ENCODE results near the gene MPRIP.
A peak's percentile ranks its signal among the peaks of the same experiment; 100 is the strongest.
"Not testable (repeated sequence)": the region's sequence is repeated elsewhere in the genome, so short reads cannot be mapped to it uniquely, and the experiment has no call there.

MPRIP gene

DNA sequence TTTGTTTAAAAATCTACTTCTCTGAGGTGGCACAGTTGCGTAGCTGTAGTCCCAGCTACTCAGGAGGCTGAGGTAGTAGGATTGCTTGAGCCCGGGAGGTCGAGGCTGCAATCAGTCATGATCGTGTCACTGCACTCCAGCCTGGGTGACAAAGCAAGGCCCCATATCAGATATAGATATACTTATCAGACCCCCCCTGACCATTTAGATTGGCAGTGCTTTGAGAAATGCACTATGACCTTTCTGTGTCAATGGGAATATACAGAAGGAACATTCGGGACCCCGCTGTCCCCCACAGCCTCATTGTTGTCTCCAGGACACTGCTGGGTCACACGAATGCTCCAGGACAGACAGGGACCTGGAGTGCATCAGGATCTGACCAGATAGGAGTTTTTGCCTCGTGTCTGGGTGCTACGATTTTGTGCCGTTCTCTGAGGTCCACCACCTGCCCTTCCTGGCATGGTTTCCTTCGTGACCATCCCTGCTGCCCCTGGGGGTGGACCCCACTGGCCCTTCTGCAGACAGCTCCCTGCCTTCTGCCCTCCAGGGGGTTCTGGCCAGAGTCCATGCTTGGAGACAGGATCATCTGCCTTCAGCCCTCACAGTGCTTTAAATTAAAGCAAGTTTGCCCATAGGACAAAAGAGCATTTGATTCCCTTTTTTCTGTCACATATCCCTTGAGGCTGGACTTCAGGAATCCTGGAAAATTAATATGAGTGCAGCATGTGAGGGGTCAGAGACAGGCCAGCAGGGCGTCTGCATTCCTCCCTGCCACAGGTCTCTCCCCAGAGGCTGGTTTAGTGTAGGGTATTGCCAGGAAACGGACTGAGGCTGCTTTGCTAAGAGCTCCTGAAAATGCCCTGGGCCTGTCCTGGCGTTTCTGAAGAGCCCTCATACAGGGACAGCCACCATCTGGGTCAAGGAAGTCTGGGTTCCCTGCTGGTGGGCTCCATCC, 144.6 kb downstream of the MPRIP start:
- no peak for DNase-seq (ENCODE audit: low spot score)

DNA sequence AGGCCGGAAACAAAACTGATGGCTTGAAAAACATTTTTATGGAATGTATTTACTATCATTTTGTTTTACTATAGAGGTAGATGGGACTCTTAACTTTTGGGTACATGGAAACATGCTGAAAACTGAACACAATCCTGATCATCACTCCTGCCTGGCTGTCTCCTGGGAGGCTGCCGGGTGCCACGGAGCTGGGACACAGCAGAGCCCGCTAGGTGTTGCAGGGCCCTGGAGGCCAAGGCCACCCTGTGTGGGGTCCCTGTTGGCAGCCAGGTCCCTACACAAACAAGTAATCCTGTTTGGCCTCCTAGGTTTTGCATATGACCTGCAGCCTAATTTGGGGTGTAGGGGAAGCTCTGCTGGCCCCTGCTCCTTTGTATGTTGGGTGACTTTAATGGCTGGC, 146.3 kb downstream of the MPRIP start:
- no peak for DNase-seq (ENCODE audit: low spot score)

DNA sequence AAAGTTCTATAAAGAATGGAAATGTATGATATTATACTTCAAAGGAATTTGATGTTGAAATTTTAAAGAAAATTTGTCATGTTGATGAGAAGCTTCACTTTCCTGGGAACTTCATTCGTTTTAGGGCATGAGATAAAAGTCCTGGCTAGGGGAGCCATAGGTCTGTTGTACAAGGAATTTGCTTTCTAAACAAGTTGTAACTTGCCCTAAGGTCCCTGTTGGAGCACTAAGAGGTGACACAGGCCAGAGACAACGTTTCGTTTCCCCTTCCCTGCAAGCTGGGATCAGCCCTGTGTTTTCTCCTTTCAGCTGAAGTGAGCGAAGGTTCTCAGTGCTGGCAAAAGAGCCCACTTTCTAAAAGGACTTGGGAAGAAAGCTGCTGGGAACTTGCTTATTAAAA, 147.3 kb downstream of the MPRIP start:
- DNase-seq (ENCODE audit: low spot score) = no peak

DNA sequence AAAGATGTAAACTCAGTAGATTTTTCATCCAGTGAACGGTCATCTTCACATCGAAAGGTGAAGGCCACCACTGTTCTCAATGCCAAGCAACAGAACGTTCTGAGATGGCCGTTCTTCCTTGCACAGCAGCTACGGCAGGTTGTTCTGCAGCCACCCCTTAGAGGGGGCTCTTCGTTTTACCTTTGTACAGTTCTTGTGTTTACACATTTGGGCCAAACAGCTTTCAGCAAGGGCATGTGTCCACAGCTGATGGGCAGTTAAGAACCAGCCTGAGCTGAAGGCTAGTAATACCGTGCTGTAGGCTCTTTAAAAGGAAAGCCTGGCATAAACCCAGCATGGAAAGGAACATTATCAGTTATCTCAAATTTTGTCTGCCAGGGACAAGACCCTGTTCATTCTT, 147.9 kb downstream of the MPRIP start:
- no peak for DNase-seq (ENCODE audit: low spot score)

DNA sequence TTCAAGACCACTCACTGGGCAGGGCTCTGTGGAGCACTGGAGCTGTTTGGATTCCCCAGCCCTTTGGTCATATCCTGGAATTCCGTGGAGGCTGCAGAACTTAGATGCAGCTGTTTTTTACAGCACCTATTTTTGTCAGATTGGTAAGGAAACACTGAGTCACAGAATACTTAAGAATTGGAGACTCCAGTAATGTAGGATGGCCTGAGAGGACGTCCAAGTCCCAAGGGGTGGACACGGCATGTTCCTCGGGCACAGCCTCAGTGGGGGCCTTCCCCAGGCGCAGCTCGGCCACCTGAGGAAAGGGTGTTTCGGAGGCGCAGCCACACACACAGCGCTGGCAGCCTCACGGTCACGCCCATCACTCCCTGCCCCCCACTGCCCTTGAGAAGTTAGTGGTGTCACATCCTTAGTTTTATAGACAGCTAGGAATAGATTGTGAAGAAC, 149.1 kb downstream of the MPRIP start:
- peak; percentile 88 for DNase-seq (ENCODE audit: low spot score)

DNA sequence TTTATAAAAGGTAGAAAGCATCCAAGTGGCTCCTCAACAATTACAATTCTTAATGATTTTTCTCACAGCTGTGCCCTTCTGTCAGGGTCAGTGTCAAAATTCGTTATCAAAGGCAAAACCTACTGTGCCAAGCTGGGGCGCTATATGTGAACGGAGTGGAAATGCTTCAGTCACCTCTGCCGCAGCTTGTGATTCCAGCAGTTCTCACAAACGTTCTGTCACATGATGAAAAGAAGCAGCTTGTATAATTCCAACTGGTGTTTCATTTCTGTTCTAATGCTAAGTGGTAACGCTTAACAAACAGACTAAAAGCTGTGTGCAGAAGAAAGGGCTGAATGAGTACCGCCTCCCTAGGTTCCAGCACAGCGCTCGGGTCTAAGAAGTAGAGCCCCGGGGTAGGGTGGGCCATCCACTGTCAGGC, 149.7 kb downstream of the MPRIP start:
- no peak for DNase-seq (ENCODE audit: low spot score)

DNA sequence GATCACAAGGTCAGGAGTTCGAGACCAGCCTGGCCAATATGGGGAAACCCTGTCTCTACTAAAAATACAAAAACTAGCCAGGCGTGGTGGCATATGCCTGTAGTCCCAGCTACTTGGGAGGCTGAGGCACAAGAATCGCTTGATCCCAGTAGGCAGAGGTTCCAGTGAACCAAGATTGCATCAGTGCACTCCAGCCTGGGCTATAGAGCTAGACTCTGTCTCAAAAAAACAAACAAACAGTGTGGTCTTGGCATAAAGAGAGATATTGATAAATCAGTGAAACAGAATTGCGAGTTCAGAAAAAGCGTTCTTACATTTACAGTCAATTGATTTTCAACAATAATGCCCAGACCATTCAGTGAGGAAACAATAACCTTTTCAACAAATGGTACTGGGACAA, 153.2 kb downstream of the MPRIP start:
- DNase-seq (ENCODE audit: low spot score) = not testable (repeated sequence)

DNA sequence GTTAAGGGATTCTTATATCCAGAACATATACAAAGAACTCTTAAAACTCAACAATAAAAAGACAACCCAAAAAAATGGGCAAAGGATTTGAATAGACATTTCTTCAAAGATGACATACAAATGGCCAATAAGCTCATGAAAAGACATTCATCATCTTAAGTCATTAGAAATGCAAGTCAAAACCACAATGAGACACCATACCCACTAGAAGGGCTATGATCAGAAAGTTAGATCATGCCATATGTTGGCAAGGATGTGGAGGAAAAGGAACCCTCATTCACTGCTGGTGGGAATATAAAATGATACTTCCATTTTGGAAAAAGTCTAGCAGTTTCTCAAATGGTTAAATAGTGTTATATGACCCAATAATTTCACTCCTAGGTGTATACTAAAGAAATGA, 154.5 kb downstream of the MPRIP start:
- DNase-seq (ENCODE audit: low spot score) = no peak

DNA sequence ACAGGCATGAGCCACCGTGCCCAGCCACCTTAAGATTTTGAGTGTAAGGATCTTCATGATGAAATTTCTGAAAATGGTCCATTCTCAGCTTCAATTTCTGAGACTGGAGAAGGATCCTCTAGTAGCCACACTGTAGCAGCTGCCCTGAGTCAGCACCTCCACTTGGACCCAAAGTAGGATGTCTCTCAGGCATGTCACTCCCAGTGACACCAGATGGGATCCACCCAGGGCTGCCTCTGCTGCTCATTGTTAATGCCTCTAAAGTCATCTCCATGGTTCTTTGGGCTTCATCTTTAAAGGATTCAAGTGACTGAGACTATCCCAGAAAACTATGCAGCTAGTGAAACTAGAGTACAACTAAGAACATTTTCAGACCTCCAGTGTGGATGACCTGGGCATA, 156.0 kb downstream of the MPRIP start:
- no peak for DNase-seq (ENCODE audit: low spot score)

DNA sequence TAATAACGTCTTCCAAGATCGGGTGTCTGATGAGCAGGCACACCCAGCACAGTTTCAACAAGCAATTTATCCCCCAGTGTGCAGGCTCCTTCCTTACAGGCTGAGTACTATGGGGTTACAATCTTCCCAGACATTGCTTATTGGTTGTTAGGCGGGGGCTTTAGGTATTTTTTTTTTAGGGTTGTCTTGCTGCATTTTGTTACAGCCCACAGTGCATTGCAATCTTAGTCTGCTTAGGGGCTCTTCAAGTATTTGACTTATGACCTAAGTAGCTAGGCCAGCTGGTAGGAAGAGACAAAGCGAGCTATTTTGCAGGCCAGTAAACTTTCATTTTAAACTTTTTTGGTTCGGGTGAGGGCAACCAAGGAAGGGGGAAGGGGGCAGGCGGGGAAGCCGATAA, 158.1 kb downstream of the MPRIP start:
- DNase-seq (ENCODE audit: low spot score) = no peak

DNA sequence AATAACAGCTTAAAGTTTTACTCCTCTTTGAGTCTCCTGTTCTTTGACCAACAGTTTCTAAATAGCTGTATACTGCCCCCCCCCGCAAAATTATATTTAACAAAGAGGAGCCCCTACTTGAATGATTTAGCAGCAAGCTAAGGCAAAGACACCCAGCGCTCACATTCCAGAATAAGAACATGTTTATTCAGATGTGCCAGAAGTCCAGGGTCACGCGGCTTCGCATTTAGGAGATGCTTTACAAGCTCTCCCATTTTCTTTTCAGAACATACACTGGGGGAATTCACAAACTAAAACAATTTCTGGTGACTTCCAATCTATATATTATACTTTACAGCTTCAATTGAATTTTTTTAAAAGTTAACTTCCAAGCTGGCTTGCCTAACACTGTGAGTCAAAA, 158.6 kb downstream of the MPRIP start:
- no peak for DNase-seq (ENCODE audit: low spot score)

DNA sequence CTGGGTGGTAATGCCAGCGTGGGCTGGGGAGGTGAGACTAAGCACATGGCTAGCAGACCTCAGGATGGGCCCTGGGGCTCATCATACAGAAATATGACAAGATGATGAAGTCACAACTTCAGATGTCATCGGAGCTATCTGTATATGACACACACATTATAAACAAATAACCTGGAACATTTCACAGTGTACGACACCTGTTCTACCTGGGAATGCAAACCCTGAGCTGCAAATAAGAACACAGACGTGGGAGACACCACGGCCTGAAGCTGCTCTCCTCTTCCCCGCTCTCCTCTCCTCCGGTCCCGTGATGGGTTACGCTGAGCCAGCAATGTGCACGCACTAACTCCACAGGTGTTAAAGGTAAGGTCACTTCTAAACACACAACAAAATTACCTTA, 159.0 kb downstream of the MPRIP start:
- no peak for DNase-seq (ENCODE audit: low spot score)

DNA sequence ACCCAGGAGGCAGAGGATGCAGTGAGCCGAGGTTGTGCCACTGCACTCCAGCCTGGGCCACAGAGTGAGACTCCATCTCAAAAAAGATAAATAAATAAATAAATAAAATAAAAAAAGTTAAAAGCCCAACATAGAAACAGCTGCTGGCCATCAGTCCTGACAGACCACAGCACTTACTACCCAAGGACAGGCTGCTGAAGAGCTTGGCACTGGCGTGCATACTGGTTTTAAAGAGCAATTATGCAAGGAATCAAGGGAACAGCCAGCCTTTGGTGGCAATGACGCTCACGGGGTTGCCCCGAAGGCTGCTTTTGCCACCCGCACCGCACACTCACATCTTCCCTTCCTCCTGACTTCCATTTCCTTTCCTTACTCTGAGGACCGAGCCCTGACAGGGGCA, 159.7 kb downstream of the MPRIP start:
- DNase-seq (ENCODE audit: low spot score) = peak; percentile 60

DNA sequence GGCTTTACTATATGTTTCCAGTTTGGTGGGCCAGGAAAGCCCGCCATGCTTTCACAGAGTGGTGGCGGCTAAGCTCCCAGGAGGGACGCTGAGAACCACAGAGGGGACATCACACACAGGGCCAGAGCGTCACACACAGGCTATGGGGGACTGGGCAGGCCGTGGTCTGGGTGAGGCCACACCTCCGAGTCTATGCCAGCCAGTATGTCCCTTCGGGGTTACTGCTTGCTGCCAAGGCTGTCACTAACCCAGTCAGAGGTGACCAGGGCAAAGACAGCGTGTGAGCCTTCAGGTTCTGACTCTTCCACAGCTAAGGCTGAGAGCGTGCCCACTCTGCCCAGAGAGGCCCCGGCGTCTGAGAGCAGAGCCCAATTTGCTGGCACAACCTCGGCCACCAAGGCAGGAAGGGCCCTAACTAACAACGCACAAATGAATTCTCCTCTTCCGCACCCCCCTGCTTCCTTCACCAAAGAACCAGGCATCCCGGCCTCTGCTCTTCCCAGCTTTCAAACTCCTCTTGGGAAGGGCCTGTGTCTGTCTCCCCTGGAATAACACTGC, 161.0 kb downstream of the MPRIP start:
- no peak for DNase-seq (ENCODE audit: low spot score)

DNA sequence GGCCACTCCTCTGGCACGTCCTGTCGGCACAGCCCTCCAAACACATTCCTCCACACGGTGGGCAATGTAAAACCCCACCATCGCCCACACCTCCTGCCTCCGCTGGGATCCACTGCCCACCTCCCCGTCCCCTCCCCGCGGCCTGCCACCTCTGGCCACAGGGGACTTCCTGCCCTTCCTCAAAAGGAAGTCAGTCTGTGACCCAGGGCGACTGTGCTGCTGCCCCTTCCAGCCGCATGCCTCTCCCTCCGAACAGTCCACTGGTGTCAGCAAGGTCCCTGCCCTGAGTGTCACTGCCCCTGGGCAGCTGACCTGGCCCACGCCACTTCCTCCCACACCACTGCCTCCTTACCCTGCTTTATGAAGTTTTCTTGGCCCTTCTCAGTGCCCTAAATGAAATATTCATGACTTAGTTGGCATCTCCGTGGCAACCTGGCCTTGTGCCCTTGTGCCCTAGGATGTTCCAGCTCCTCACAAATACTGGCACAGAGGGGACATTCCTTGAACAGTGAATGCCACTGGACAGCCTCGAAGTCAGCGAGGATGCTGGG, 161.9 kb downstream of the MPRIP start:
- DNase-seq (ENCODE audit: low spot score) = no peak

DNA sequence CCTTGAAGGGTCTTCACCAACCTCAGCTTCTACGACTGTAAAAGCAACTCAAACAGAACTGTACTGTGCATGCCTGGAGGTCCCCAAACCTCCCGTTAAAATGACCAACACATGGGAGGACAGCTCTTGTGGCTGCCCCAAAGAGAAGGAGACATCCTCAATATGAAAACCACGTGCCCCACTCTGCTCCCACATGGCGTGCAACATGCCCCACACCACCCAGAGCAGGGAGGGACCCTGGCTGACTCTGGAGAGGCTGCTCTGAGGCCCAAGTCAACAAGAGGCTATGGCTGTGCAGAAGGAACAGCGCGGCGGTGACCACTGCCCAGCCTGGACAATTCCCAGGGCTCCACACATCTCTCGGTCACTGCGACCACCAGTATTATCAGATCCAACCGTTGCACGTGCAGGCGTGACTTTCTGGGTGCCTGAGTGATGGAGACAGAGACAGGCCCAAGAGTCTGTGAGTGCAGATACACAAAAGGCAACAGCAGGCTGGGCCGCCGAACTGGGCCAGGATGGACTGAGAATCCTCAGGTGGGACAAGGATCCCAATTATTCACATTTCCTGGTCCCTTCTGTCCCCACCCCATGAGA, 162.5 kb downstream of the MPRIP start:
- no peak for DNase-seq (ENCODE audit: low spot score)

DNA sequence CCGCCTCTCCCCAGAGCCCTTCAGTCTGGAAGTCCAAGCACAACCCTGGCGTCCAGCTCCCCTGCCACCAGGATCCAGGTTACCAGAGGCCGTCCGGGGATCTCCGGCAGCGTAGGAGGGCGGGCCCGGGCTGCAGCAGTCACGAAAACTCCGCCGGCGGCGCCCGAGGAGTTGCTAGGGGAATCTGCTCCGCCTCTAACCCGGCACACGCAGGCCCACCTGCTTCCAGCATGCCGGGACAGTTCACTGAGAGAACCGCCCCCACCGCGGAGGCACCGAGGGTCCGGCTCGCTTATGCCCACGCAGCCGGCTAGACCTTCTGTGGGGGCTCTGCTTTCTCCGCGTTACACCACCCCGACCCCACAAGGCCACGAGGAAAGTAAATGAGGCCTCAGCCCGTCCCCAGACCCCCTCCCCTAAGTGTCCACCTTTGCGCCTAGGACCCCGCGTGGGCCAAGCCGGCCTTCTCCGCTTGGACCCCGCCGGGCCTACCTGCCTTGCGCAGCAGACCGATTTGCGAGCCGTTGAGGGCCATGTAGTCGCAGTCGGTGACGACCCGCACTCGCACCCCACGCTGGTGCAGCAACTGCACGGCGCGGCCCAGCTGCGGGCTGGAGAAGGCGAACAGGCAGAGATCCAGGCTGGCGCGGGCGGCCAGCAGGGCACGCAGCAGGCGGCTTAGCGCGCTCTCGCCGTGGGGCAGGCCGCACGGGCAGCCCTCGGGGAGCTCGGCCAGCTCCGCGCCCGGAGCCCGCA, 163.3 kb downstream of the MPRIP start:
- peak; percentile 41 for DNase-seq (ENCODE audit: low spot score)

DNA sequence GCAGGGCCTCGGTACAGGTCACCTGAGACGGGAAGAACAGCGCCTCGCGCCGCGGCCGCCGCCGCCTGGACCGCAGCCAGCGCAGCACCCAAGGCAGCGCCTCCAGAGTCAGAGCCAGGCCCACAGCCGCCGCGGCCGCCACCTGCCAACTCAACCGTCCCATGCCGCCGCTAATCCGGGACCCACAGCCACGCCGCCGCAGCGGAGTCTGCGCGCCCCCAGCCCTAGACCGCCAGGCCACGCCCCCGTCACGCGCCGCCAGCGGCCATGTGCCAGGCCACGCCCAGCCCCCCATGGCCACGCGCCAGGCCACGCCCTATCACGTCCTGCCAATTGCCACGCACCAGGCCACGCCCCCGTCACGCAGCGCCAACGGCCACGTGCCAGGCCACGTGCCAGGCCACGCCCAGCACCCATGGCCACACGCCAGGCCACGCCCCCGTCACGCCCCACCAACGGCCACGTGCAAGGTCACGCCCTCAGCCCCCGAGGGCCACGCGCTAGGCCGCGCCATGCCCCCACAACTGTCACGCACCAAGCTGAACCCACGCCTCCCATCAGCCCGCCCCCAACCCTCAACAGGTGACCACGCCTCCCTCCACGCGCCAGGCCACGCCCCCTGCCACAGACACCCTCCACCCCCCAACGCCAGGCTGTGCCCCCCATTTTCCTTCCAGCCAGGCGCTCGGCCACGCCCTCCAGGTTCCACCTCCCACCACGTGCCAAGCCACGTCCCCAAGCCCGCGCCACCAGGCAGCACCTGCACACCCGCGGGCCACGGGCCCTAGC, 164.1 kb downstream of the MPRIP start, which contains the start of gene PLD6:
PLD6 (minus strand) TSS at position 210 of the 789 bp plus-strand sequence; CDS start at position 163, 47 bp downstream.
- DNase-seq (ENCODE audit: low spot score) = peak; percentile 66

DNA sequence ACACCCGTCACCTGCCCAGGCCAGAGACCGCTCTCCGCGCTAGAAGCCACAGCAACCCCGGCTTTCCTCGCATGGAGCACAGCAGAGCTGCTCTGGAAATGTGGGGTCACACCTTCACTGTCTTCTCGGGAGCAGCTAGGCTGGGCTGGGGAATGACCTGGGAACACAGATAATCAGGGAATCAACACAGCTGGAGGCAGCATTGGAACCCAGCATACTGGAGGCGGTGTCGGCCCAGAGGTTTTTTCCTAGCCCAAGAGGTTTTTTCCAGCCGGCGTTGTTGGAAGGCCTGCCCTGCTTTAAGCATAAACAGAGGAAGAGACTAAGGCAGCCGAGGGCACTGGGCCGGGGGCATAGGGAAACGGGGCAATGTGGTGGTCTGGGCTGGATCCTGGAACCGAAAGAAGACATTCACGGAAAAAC, 164.7 kb downstream of the MPRIP start:
- DNase-seq (ENCODE audit: low spot score) = no peak

DNA sequence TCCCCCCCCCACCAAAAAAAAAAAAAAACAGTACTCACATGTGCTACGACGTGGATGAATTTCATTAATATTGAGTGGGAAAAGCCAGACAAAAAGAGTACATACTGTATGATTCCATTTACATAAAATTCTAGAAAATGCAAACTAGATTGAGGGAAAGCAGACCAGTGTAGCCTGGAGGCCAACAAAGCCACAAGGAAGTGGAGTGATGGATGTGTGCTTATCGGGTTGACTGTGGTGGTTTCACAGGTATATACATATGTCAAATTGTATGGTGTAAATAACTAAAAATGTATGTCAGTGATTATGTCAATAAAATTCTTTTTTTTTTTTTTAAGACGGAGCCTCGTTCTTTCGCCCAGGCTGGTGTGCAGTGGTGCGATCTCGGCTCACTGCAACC, 165.7 kb downstream of the MPRIP start:
- DNase-seq (ENCODE audit: low spot score) = no peak

DNA sequence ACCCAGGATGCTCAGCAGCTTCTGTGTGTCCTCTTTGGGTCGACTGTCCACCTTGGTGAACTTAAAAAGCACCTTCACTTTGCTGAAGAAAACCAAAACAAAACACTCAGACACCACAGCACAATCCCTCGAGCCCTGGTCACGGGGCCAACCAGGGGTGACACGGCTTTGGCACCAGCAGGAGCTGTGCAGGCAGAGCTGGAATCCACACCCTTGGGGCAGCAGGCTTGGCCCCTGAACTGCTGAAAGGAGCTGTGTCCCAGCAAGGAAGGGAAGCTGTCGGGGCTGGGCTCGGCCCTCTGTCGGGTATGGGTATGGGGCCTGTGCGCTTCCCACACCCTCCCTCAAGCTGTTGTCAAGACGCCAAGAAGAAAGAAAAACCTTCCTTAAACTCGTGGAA, 171.5 kb downstream of the MPRIP start:
- no peak for DNase-seq (ENCODE audit: low spot score)

All from hepatic stellate cell (primary cell).